Progenitor cell of endocrine pancreas (in vitro differentiated cells): ENCODE measurements around the gene SPON2. TPM values are rescaled to one million over a fixed set of nuclear protein-coding genes. Genes with fewer than 3 reads are reported as not detected.

Experiments
- DNase-seq: peaks from one replicate; pipeline ENCODE4 v3.0.0; 2021; ENCODE audit warnings: low spot score; ENCODE audit not compliant: unreplicated experiment
- H3K27ac Mint-ChIP-seq: 2 replicates; pipeline ENCODE4 v1.8.0; 2021; ENCODE audit warnings: mild to moderate bottlenecking, moderate library complexity, mixed read lengths
- H3K27me3 Mint-ChIP-seq: 2 replicates; pipeline ENCODE4 v1.8.0; 2021; ENCODE audit warnings: mixed read lengths
- H3K36me3 Mint-ChIP-seq: 2 replicates; pipeline ENCODE4 v1.8.0; 2022; ENCODE audit warnings: mixed read lengths; ENCODE audit not compliant: insufficient read depth
- H3K4me1 Mint-ChIP-seq: 2 replicates; pipeline ENCODE4 v1.8.0; 2021; ENCODE audit warnings: low read depth, mixed read lengths
- H3K4me3 Mint-ChIP-seq: 2 replicates; pipeline ENCODE4 v1.8.0; 2021; ENCODE audit warnings: low read depth, mild to moderate bottlenecking, moderate library complexity, mixed read lengths
- H3K9me3 Mint-ChIP-seq: 2 replicates; pipeline ENCODE4 v1.8.0; 2021; ENCODE audit warnings: low read depth, mixed read lengths
- CTCF ChIP-seq: fragments of 200-600 bp; sonication (generic); IDR thresholded peaks from one replicate; pipeline ENCODE4 v1.5.0; 2021; ENCODE audit warnings: antibody characterized with exemption, mild to moderate bottlenecking; ENCODE audit not compliant: unreplicated experiment
- long read RNA-seq: library from polyadenylated mRNA; unstranded; transcript quantifications from one replicate; pipeline ENCODE4 v2.0.0, GENCODE V29; 2020
- total RNA-seq: library from RNA; stranded (reverse); gene quantifications from 2 replicates; pipeline ENCODE4 v1.2.1, GENCODE V29; 2021

Gene SPON2
- total RNA-seq = 1.9 and 2.2 TPM in 2 replicates
- long read RNA-seq, partial matches to known transcripts = 0 of 1 reads
- long read RNA-seq, other reads (novel, unspliced or antisense) = 1 of 1 reads

GRCh38 chr4:1172228-1172851 is at the start of gene SPON2:
TSS of gene SPON2 (minus strand) at chr4:1172583.
- peaks cover 9% of the 10 kb centered on the region for H3K4me1 Mint-ChIP-seq
- H3K36me3 Mint-ChIP-seq = no peaks in the 10 kb centered on the region
- no peak within 1 kb of the TSS for H3K27ac Mint-ChIP-seq
- peaks cover 48% of the 10 kb centered on the region for H3K27me3 Mint-ChIP-seq
- peak within 1 kb of the TSS; percentile 24 for H3K4me3 Mint-ChIP-seq
- H3K9me3 Mint-ChIP-seq = no peaks in the 10 kb centered on the region
- no peak for TF ChIP-seq CTCF
- DNase-seq = no peak

GRCh38 chr4:1221155-1221870 is 48.9 kb upstream of the SPON2 start:
- Mint-ChIP-seq H3K4me3 (no peak overlapping the region), H3K27ac (peak overlapping the region; percentile 67), H3K36me3 (peaks cover 32% of the 10 kb centered on the region), H3K4me1 (no peaks in the 10 kb centered on the region), H3K9me3 (no peaks in the 10 kb centered on the region), H3K27me3 (no peaks in the 10 kb centered on the region)
- no peak for TF ChIP-seq CTCF
- DNase-seq = no peak

GRCh38 chr4:1220566-1220965 is 48.2 kb upstream of the SPON2 start:
- Mint-ChIP-seq H3K27ac (no peak overlapping the region), H3K4me1 (no peaks in the 10 kb centered on the region), H3K27me3 (no peaks in the 10 kb centered on the region), H3K36me3 (peaks cover 32% of the 10 kb centered on the region), H3K9me3 (no peaks in the 10 kb centered on the region), H3K4me3 (no peak overlapping the region)
- no peak for DNase-seq
- no peak for TF ChIP-seq CTCF

- no peak overlapping the region for H3K4me3 Mint-ChIP-seq
- no peaks in the 10 kb centered on the region for H3K4me1 Mint-ChIP-seq
- peak overlapping the region; percentile 46 for H3K27ac Mint-ChIP-seq
- TF ChIP-seq CTCF = no peak
- H3K9me3 Mint-ChIP-seq = no peaks in the 10 kb centered on the region
- DNase-seq = no peak
- peaks cover 29% of the 10 kb centered on the region for H3K36me3 Mint-ChIP-seq
- H3K27me3 Mint-ChIP-seq = no peaks in the 10 kb centered on the region
Measured at GRCh38 chr4:1219566-1219950, 47.2 kb upstream of the SPON2 start.

- H3K4me1 Mint-ChIP-seq = no peaks in the 10 kb centered on the region
- H3K9me3 Mint-ChIP-seq = no peaks in the 10 kb centered on the region
- no peak for TF ChIP-seq CTCF
- H3K4me3 Mint-ChIP-seq = no peak overlapping the region
- H3K27ac Mint-ChIP-seq = peak overlapping the region; percentile 46
- H3K27me3 Mint-ChIP-seq = no peaks in the 10 kb centered on the region
- no peak for DNase-seq
- peaks cover 25% of the 10 kb centered on the region for H3K36me3 Mint-ChIP-seq
Measured at GRCh38 chr4:1218634-1219565, 46.5 kb upstream of the SPON2 start.
